ENCODE data around the gene NIPBL.
"Not testable (repeated sequence)": the region's sequence is repeated elsewhere in the genome, so short reads cannot be mapped to it uniquely, and the experiment has no call there.

Gene NIPBL

GRCh38 chr5:37039824-37040223, 163.3 kb downstream of the NIPBL start:
- no peak for DNase-seq

GRCh38 chr5:37043693-37044092, 167.1 kb downstream of the NIPBL start:
- DNase-seq = no peak

DNA sequence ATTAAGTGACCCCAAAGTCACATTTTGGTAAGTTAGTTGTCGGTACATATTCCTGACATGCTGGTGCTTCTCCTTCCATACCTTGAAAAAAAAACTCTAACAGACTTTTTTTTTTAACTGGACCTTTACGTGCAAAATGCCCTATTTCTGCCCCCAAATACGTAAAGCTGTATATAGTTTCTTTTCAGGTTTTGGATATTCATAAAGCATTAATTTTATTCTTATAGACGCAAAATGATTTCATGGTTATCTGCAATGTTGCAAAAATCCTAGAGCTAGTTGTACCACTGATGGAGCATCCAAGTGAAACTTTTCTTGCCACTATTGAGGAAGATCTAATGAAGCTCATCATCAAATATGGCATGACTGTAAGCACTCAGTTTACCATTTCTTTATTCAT, 167.6 kb downstream of the NIPBL start:
- DNase-seq = no peak

DNA sequence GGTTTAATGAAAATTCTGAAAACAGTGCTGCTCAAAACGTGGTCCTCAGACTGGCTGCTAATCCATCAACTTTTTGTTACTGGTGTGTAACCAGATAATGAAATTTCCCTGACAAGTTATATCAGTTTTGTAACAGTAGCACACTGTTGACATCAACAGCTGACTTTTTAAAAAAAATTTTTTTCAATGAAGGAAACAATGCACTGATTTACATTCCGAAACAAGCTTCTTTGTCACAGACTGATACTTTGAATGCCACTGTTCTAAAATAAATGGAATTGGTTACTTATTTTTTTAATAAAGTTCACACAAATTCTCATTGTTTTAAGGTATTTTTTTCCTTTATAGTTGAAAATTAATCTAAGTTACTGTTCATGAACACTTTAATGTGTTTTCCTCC, 169.1 kb downstream of the NIPBL start:
- DNase-seq = no peak

- DNase-seq = no peak
These were observed 171.4 kb downstream of the NIPBL start for GRCh38 chr5:37047947-37048346.

DNA sequence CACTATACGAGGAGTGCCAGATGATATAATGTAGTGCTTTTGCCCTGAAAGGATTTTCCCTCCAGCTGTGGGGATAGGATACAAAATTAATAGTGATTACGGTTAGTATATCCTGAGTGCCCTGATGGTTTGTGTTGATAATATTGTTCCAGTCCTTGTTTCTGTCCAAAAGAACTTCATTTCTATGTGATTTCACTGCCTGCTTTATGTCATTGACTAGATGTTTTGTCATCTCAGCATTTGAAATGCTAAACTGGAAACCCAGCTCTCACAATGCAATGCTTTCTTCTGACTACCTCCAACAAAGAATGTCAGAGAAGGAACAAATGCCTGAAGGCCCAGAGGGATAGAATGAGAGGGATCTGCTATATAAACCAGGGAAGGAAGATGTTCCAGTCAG, 177.8 kb downstream of the NIPBL start:
- no peak for DNase-seq

DNA sequence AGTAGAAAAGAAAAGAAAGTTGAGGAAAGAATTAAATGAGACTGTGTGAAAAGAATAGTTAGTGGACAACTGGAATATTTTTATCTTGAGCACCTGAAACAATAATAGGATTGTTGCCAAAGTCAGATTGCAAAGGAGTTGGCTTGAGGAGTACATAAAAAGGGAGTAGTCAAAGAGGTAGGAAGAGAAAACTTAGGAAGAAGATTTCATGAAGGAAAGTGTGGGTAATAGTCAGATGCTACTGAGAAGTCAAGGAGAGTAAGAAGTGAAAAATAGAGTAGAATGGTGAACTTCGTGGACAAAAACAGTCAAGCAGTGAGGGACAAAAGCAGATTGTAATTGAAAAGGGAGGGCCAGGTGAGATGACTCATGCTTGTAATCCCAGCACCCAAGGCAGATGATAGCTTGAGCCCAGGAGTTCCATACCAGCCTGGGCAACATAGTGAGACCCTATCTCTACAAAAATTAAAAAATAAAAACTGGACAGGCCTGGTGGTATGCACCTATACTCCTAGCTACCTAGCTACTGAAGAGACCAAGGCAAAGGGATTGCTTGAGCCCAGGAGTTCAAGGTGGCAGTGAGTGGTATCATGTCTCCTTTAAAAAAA, 178.9 kb downstream of the NIPBL start:
- no peak for DNase-seq

DNA sequence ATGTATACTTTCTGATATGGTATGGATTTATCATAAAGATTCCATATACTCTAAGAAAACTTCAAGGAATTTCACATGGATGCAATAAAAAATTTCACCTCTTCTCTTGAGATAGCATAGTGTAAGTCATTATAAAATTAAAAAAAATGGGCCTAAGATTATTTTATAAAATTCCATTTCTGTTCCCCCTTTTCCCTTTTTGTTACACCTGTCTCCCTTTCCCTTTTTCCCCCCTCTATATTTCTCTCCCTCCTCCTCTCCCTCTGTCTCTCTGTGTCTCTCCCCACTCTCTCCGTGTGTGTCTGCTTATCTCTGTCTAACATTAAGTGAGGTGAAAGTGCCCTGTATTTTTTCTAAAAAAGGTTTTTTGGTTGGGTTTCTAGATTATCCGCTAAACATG, 180.2 kb downstream of the NIPBL start:
- no peak for DNase-seq

- no peak for DNase-seq
These were observed 183.5 kb downstream of the NIPBL start for GRCh38 chr5:37060030-37060429.

- no peak for DNase-seq
These were observed 187.2 kb downstream of the NIPBL start for GRCh38 chr5:37063739-37064138.

DNA sequence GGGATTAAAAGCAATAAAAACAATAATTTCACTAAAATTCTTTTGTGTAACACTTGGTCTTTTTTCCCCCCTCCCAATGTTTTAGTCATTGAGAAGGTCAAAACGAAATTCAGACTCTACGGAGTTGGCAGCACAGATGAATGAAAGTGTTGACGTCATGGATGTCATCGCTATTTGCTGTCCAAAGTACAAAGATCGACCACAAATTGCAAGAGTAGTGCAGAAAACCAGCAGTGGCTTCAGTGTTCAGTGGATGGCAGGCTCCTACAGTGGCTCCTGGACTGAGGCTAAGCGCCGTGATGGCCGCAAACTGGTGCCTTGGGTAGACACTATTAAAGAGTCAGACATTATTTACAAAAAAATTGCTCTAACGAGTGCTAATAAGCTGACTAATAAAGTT, 187.9 kb downstream of the NIPBL start:
- DNase-seq = no peak

DNA sequence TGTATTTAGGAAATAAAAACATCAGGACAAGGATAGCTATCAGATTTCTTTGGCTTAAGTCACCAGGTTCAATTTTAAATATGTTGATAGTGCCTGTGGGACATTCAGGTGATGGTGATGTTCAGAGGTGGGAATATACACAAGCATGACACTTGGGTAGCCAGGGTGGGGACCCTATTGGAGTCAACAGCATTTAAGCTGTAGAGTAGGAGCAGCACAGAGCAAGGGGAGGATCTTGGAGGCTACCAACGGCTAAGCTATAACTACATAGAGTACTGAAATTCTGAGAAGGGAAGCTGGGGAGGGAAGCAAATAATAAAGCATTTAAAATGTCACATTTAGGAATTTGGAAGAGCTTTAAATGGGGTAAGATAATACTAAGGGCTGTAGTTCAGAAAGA, 194.9 kb downstream of the NIPBL start:
- DNase-seq = no peak

DNA sequence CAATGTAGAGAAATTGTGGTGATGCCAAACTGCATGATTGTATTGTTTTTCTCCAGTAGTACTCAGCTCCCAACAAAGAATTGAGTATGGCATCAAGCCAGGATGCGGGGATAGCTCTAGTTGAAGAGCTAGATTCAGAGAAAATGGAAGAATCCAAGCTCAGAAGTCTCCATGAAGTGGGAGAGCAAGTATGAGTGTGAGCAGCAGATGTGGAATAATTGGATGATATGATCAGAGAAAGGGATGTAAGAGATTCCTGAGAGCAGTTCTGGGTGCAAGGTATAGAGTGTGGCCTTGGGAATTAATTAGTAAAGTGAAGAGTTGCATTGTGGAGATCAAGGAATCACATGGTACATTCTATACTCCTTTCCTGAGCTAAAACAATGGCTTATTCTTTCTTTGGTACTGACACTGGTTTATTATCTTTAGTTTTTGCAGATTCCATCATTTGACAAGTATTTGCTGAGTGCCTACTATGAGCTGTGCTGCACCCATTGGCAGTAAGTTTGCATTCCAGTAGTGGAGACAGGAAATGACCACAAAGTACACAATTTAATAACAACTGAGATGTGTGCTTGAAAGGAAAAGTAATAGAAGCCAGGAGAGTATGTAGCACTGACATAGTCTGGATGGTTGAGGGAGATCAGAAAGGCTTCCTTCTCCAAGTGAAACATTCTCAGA, 195.5 kb downstream of the NIPBL start:
- DNase-seq = no peak

- DNase-seq = no peak
These were observed 198.9 kb downstream of the NIPBL start for GRCh38 chr5:37075399-37075950.

DNA sequence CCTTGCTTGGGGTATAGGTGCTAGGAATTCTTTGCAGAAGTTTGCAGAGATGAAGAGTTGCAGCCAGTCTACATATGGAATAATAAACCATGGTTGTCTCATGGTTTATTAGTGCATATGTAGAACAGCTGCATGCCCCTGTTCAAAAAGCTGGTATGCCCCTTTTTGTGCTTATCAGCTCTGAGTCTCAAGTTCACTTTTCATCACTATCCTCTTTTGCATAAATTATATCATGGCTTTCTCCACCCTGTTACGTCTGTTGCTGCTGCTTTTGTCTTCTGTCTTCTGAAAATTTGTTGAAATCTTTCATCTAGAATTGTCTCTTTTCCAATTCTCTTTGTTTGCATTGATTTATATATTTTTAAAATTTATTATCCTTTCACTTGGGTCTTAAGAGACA, 200.6 kb downstream of the NIPBL start:
- DNase-seq = no peak

DNA sequence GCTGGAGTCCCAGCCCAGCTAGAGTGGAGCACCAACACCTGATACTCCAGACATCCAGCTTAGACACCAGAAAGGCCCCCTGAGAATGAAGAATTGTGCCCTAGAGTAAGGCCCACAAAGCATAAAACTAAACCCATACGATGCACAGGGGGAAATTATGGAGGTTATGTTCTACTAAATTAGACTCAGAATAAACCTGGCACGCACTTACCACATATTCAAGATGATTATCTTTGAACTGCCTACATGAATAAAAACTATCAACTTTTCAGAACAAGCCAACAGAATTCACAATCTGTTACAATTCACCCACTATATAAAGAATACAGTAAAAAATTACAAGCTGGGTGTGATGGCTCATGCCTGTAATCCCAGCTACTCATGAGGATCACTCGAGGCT, 204.1 kb downstream of the NIPBL start:
- DNase-seq = no peak

DNA sequence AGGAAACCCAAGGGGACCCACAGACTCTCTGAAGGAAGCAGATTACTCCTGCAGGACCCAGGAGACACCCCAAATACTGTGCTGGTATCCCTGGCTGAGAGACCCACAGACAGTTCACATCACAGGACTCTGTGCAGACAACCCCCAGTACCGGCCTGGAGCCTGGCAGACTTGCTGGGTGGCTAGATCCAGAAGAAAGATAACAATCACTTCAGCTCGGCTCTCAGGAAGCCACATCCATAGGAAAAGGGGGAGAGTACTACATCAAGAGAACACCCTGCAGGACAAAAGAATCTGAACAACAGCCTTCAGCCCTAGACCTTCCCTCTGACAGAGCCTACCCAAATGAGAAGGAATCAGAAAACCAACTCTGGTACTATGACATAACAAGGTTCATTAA, 206.4 kb downstream of the NIPBL start:
- not testable (repeated sequence) for DNase-seq

- not testable (repeated sequence) for DNase-seq
These were observed 209.5 kb downstream of the NIPBL start for GRCh38 chr5:37086026-37086425.

GRCh38 chr5:37086466-37087173, 210.1 kb downstream of the NIPBL start:
- no peak for DNase-seq

GRCh38 chr5:37088009-37088408, 211.4 kb downstream of the NIPBL start:
- DNase-seq = no peak

DNA sequence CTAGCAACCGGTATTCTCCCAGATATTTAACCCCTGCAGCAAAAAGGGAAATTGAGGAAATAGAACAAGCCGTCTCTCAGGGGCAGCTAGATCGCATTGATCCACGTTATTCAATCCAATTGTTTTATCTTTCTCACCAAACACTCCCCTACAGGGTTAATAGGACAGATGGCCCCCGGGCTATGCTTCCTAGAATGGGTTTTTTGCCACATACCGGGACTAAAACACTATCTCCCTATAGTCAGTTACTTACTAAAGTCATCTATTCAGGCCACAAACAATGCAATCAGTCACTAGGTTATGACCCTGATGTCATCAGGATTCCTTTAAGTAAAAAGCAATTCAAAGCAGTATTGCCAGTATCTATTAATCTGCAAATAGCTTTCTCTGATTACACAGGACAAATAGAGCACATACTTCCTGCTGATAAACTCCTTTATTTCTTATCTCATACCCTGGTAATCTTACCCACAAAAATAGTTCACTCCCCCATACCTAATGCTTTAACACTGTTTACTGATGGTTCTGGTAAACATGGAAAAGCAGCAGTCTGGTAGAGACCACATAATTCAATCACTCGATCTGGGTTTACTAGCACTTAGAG, 213.7 kb downstream of the NIPBL start:
- DNase-seq = no peak

GRCh38 chr5:37090781-37091180, 214.2 kb downstream of the NIPBL start:
- DNase-seq = no peak

DNA sequence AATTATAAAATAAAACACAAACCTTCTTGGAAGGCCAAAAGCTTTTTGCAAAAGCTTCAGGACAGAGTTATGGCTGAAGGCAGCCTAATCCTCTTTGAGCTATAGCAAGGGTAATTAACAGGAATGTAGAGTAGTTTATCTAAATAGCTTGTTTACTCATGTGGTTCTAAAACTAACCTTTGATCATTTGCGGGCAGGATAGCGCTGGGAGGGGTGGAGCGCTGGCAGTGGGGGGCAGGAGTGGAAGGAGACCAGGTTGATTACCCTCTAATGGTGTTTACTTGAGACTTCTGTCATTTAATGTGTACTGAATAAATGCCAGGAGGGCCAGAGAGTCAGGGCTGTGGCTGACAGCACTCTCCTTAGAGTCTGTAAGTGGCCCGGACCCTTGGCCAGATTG, 217.2 kb downstream of the NIPBL start:
- not testable (repeated sequence) for DNase-seq

DNA sequence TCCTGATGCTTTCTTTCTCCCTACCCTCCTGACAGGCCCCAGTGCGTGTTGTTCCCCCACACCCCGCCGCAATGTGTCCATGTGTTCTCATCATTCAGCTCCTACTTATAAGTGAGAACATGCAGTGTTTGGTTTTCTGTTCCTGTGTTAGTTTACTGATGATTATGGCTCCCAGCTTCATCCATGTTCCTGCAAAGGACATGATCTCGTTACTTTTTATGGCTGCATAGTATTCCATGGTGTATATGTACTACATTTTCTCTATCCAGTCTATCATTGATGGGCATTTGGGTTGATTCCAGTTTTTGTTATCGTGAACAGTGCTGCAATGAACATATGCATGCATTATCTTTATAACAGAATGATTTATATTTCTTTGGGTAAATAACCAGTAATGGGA, 222.7 kb downstream of the NIPBL start:
- DNase-seq = not testable (repeated sequence)
